ENCODE data around the gene NCAM1. TPM values are rescaled to one million over a fixed set of nuclear protein-coding genes. Genes with fewer than 3 reads are reported as not detected.

Gene NCAM1
- polyA plus RNA-seq, 2 of the 4 experiments (the other 2 are of a cell fraction) = 0.01 to 0.12 TPM

DNA sequence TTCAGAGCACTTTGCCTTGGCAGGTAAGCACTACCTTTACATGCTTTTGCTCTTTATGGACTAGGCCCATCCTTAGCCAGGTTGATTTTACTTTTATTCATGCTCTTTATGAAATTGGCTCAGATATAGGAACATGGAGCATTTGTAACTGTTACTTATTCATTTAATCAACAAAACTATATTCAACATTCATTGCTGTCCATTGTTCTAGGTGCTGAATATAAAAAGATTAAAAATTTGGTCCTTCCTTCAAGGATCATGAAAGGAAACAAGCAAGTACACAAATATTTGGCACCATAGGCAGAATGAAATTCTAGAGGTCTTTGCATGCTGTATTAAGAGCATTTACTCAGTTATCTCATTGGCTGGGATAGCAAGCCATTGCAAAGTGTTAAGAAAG, 191.3 kb downstream of the NCAM1 start:
- POLR2A ChIA-PET = no interaction called here
- no peak for ATAC-seq
- H3K4me1 ChIP-seq = no peaks in the 10 kb centered on the region

DNA sequence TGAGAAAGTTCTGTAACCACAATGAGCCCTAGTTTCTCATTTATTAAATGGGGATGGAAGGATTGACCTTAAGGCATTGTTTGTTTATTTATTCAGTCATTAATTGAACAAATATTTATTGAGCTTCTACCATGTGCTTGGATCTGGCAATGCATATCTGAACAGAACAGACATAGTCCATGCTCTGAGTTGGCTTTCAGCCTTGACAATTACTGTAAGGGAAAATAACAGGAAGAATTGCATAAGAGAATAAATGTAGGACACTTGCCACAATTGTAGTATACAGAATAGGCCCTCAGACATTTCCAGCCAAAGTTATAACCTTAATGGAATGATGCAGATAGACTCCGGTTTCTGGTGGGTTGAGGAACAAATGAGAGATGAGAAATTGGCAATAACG, 192.6 kb downstream of the NCAM1 start:
- Histone ChIP-seq H3K9me3 (no peaks in the 10 kb centered on the region), H3K4me1 (no peaks in the 10 kb centered on the region), H3K27ac (no peak overlapping the region), H3K4me3 (no peak overlapping the region), H3K4me2 (no peak overlapping the region)
- FAIRE-seq = no peak
- POLR2A ChIA-PET = no interaction called here
- ATAC-seq = no peak
- DNase-seq (ENCODE audit: low read depth in 1 of 2, low spot score in 1 of 2) = no peak
- 5% methylated on average over 2 of the region's 2 CpGs for WGBS (ENCODE audit: missing lambda C conversion rate)
- no peak for TF ChIP-seq POLR2AphosphoS2 (conservative IDR thresholded peaks at IDR 0.05; ENCODE audit: low read length)
- TF ChIP-seq TFCP2L1 (CRISPR knock-in tag; IDR thresholded peaks at IDR 0.05) = no peak
- no peak for TF ChIP-seq ZFP36 (IDR thresholded peaks at IDR 0.05; ENCODE audit: borderline replicate concordance, partially characterized antibody)
- TF ChIP-seq KDM5A (IDR thresholded peaks at IDR 0.05) = no peak
- TF ChIP-seq NPAS2 (CRISPR knock-in tag; IDR thresholded peaks at IDR 0.05; ENCODE audit: borderline replicate concordance) = no peak
- TF ChIP-seq BHLHE40 (IDR thresholded peaks at IDR 0.05; ENCODE audit: low read depth, low read length) = no peak
- no peak for TF ChIP-seq CHD4 (IDR thresholded peaks at IDR 0.05; ENCODE audit: borderline replicate concordance)
- no peak for TF ChIP-seq HOXA7 (CRISPR knock-in tag; IDR thresholded peaks at IDR 0.05)
- TF ChIP-seq PHF8 (IDR thresholded peaks at IDR 0.05; ENCODE audit: borderline replicate concordance, low read depth) = no peak
- CTCF ChIA-PET = no interaction called here

More for the DNA sequence above, 191.3 kb downstream of the NCAM1 start:
- H3K4me3 ChIP-seq = no peak overlapping the region
- no peak for FAIRE-seq
- no peak overlapping the region for H3K4me2 ChIP-seq
- no peak for DNase-seq (ENCODE audit: low read depth in 1 of 2, low spot score in 1 of 2)
- H3K27ac ChIP-seq = no peak overlapping the region
- no peak for TF ChIP-seq NPAS2 (CRISPR knock-in tag; IDR thresholded peaks at IDR 0.05; ENCODE audit: borderline replicate concordance)
- TF ChIP-seq ZC3H11A (IDR thresholded peaks at IDR 0.05) = no peak
- no peak for TF ChIP-seq HOXB5 (CRISPR knock-in tag; IDR thresholded peaks at IDR 0.05)
- TF ChIP-seq MAZ (IDR thresholded peaks at IDR 0.05; ENCODE audit: borderline replicate concordance, low read depth, low read length) = no peak
- TF ChIP-seq, protein P1, sequence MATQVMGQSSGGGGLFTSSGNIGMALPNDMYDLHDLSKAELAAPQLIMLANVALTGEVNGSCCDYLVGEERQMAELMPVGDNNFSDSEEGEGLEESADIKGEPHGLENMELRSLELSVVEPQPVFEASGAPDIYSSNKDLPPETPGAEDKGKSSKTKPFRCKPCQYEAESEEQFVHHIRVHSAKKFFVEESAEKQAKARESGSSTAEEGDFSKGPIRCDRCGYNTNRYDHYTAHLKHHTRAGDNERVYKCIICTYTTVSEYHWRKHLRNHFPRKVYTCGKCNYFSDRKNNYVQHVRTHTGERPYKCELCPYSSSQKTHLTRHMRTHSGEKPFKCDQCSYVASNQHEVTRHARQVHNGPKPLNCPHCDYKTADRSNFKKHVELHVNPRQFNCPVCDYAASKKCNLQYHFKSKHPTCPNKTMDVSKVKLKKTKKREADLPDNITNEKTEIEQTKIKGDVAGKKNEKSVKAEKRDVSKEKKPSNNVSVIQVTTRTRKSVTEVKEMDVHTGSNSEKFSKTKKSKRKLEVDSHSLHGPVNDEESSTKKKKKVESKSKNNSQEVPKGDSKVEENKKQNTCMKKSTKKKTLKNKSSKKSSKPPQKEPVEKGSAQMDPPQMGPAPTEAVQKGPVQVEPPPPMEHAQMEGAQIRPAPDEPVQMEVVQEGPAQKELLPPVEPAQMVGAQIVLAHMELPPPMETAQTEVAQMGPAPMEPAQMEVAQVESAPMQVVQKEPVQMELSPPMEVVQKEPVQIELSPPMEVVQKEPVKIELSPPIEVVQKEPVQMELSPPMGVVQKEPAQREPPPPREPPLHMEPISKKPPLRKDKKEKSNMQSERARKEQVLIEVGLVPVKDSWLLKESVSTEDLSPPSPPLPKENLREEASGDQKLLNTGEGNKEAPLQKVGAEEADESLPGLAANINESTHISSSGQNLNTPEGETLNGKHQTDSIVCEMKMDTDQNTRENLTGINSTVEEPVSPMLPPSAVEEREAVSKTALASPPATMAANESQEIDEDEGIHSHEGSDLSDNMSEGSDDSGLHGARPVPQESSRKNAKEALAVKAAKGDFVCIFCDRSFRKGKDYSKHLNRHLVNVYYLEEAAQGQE (IDR thresholded peaks at IDR 0.05) = peak; percentile 76; the same call in 1 of the 2 replicates
- TF ChIP-seq POLR2AphosphoS2 (conservative IDR thresholded peaks at IDR 0.05; ENCODE audit: low read length) = no peak
- no peak for TF ChIP-seq ZFP36 (IDR thresholded peaks at IDR 0.05; ENCODE audit: borderline replicate concordance, partially characterized antibody)
- TF ChIP-seq TP53 (CRISPR knock-in tag; IDR thresholded peaks at IDR 0.05) = no peak
- TF ChIP-seq, protein P2, sequence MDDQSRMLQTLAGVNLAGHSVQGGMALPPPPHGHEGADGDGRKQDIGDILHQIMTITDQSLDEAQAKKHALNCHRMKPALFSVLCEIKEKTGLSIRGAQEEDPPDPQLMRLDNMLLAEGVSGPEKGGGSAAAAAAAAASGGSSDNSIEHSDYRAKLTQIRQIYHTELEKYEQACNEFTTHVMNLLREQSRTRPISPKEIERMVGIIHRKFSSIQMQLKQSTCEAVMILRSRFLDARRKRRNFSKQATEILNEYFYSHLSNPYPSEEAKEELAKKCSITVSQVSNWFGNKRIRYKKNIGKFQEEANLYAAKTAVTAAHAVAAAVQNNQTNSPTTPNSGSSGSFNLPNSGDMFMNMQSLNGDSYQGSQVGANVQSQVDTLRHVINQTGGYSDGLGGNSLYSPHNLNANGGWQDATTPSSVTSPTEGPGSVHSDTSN (IDR thresholded peaks at IDR 0.05) = no peak
- CTCF ChIA-PET = no interaction called here
- no peaks in the 10 kb centered on the region for H3K9me3 ChIP-seq

DNA sequence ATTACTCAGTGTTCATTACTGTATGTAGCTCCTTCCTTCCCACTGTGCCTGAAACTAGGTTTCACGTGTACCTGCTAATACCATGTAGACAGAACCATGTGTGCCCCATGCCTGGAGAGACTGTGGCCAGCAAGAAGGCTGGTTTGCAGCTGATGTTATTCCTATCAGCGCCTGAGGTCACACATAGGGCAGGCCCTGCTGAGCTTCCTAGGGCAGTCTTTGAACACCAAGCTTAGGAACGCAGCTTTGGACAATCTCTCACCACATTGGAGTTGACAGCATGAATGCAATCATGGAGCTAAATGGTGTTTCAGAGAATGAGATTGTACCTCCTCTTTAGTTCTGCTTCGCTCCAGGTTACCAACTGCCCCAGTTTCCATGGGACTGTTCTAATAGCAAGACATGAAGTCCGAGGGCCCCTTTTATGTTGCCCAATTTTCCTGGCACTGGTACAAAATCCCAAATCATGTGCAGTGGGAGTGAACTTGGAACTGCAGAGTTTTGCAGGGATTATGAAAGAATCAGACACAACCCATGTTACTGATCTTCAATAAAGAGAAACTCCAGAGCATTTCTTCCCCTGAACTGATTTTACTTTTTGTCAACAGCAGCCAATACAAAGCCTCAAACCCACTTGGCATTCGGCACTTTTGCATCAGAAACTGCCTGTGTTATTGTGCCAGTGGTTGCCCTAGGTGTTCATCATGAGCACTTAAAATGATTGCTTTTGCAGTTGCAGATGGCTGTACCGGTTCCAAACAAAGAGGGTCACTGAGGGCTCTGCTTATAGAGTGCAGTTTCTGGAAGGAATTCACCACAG, 199.0 kb downstream of the NCAM1 start:
- 24% methylated on average over 7 of the region's 7 CpGs for WGBS (ENCODE audit: missing lambda C conversion rate)
- Histone ChIP-seq H3K4me2 (no peak overlapping the region), H3K27ac (no peak overlapping the region), H3K9me3 (no peaks in the 10 kb centered on the region), H3K4me1 (no peaks in the 10 kb centered on the region), H3K4me3 (no peak overlapping the region)
- ATAC-seq = no peak
- FAIRE-seq = no peak
- POLR2A ChIA-PET = no interaction called here
- CTCF ChIA-PET = interaction anchor here (0.9 kb wide), 1 partner anchor 11 kb away, joined by 3 read pairs; no protein-coding TSS in a partner anchor
- TF ChIP-seq FOSL2 (IDR thresholded peaks at IDR 0.05) (no peak), FOSL2 (CRISPR knock-in tag; IDR thresholded peaks at IDR 0.05) (no peak), ESRRA (IDR thresholded peaks at IDR 0.05; ENCODE audit: borderline replicate concordance, low read length) (no peak), CBX2 (IDR thresholded peaks at IDR 0.05; ENCODE audit: borderline replicate concordance, low read depth) (no peak), NR3C1 (IDR thresholded peaks at IDR 0.05) (no peak), JUNB (IDR thresholded peaks at IDR 0.05) (no peak), HEYL (CRISPR knock-in tag; IDR thresholded peaks at IDR 0.05) (no peak), FOXS1 (CRISPR knock-in tag; IDR thresholded peaks at IDR 0.05) (no peak), CHD2 (IDR thresholded peaks at IDR 0.05; ENCODE audit: low read length, partially characterized antibody) (no peak), NPAS2 (CRISPR knock-in tag; IDR thresholded peaks at IDR 0.05; ENCODE audit: borderline replicate concordance) (no peak), ZSCAN20 (CRISPR knock-in tag; IDR thresholded peaks at IDR 0.05) (no peak)
- TF ChIP-seq, protein P3, sequence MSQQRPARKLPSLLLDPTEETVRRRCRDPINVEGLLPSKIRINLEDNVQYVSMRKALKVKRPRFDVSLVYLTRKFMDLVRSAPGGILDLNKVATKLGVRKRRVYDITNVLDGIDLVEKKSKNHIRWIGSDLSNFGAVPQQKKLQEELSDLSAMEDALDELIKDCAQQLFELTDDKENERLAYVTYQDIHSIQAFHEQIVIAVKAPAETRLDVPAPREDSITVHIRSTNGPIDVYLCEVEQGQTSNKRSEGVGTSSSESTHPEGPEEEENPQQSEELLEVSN (IDR thresholded peaks at IDR 0.05; ENCODE audit: borderline replicate concordance, low read depth) = no peak
- TF ChIP-seq, protein P4, sequence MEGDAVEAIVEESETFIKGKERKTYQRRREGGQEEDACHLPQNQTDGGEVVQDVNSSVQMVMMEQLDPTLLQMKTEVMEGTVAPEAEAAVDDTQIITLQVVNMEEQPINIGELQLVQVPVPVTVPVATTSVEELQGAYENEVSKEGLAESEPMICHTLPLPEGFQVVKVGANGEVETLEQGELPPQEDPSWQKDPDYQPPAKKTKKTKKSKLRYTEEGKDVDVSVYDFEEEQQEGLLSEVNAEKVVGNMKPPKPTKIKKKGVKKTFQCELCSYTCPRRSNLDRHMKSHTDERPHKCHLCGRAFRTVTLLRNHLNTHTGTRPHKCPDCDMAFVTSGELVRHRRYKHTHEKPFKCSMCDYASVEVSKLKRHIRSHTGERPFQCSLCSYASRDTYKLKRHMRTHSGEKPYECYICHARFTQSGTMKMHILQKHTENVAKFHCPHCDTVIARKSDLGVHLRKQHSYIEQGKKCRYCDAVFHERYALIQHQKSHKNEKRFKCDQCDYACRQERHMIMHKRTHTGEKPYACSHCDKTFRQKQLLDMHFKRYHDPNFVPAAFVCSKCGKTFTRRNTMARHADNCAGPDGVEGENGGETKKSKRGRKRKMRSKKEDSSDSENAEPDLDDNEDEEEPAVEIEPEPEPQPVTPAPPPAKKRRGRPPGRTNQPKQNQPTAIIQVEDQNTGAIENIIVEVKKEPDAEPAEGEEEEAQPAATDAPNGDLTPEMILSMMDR (IDR thresholded peaks at IDR 0.05) = no peak
- DNase-seq (ENCODE audit: low read depth in 1 of 2, low spot score in 1 of 2) = no peak

All from A549 (cell line).